ENCODE results near the gene INPP5D. TPM values are rescaled to one million over a fixed set of nuclear protein-coding genes. Genes with fewer than 3 reads are reported as not detected.

Gene INPP5D
- total and polyA plus RNA-seq, 2 of the 13 experiments (the other 11 are each of a cell fraction or from before 2014, with no cell fraction given): 16.7 to 18.0 TPM

GRCh38 chr2:233084488-233084887, 24.3 kb downstream of the INPP5D start (continued):
- TF ChIP-seq, protein P1, sequence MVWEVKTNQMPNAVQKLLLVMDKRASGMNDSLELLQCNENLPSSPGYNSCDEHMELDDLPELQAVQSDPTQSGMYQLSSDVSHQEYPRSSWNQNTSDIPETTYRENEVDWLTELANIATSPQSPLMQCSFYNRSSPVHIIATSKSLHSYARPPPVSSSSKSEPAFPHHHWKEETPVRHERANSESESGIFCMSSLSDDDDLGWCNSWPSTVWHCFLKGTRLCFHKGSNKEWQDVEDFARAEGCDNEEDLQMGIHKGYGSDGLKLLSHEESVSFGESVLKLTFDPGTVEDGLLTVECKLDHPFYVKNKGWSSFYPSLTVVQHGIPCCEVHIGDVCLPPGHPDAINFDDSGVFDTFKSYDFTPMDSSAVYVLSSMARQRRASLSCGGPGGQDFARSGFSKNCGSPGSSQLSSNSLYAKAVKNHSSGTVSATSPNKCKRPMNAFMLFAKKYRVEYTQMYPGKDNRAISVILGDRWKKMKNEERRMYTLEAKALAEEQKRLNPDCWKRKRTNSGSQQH (CRISPR knock-in tag; IDR thresholded peaks at IDR 0.05; ENCODE audit: low read depth): no peak
- TF ChIP-seq ZFP82 (CRISPR knock-in tag; IDR thresholded peaks at IDR 0.05; ENCODE audit: borderline replicate concordance) (0 out of 2 replicates have a peak, but pooled peaks have one; percentile 54), MTERF4 (CRISPR knock-in tag; IDR thresholded peaks at IDR 0.05) (no peak), SOX5 (CRISPR knock-in tag; IDR thresholded peaks at IDR 0.05; ENCODE audit: borderline replicate concordance) (peak; percentile 63; the same call in 1 of the 2 replicates), SOX13 (IDR thresholded peaks at IDR 0.05) (no peak), SOX13 (CRISPR knock-in tag; conservative IDR thresholded peaks at IDR 0.05 in 1 of 2, IDR thresholded peaks at IDR 0.05 in 1 of 2) (peak in 1 of 2 experiments; percentile 61; a peak in 2 of 4 replicates), CEBPG (CRISPR knock-in tag; IDR thresholded peaks at IDR 0.05) (peak; percentile 48; the same call in 1 of the 2 replicates), SIN3B (IDR thresholded peaks at IDR 0.05; ENCODE audit: low read length) (no peak), XRCC5 (optimal IDR thresholded peaks at IDR 0.05; ENCODE audit: low read length) (no peak), FOSL1 (CRISPR knock-in tag; IDR thresholded peaks at IDR 0.05; ENCODE audit: borderline replicate concordance) (no peak), ZNF670 (CRISPR knock-in tag; IDR thresholded peaks at IDR 0.05; ENCODE audit: borderline replicate concordance) (0 out of 2 replicates have a peak, but pooled peaks have one; percentile 24), FOXK1 (CRISPR knock-in tag; IDR thresholded peaks at IDR 0.05; ENCODE audit: borderline replicate concordance, low read depth) (no peak), ZNF839 (CRISPR knock-in tag; IDR thresholded peaks at IDR 0.05; ENCODE audit: borderline replicate concordance) (no peak), ZBTB38 (CRISPR knock-in tag; IDR thresholded peaks at IDR 0.05) (peak; percentile 65), NCOA1 (CRISPR knock-in tag; IDR thresholded peaks at IDR 0.05) (0 out of 2 replicates have a peak, but pooled peaks have one; percentile 7), CEBPB (IDR thresholded peaks at IDR 0.05; ENCODE audit: borderline replicate concordance, low read depth, low read length) (peak; percentile 65; the same call in 1 of the 2 replicates), ETV5 (CRISPR knock-in tag; IDR thresholded peaks at IDR 0.05; ENCODE audit: borderline replicate concordance) (peak; percentile 63; the same call in 1 of the 2 replicates), ZFP90 (CRISPR knock-in tag; IDR thresholded peaks at IDR 0.05; ENCODE audit: borderline replicate concordance) (no peak), NRL (CRISPR knock-in tag; IDR thresholded peaks at IDR 0.05; ENCODE audit: borderline replicate concordance) (peak; percentile 36; the same call in 1 of the 2 replicates)
- TF ChIP-seq, protein P2, sequence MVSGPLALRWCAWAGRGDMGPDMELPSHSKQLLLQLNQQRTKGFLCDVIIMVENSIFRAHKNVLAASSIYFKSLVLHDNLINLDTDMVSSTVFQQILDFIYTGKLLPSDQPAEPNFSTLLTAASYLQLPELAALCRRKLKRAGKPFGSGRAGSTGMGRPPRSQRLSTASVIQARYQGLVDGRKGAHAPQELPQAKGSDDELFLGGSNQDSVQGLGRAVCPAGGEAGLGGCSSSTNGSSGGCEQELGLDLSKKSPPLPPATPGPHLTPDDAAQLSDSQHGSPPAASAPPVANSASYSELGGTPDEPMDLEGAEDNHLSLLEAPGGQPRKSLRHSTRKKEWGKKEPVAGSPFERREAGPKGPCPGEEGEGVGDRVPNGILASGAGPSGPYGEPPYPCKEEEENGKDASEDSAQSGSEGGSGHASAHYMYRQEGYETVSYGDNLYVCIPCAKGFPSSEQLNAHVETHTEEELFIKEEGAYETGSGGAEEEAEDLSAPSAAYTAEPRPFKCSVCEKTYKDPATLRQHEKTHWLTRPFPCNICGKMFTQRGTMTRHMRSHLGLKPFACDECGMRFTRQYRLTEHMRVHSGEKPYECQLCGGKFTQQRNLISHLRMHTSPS (CRISPR knock-in tag; IDR thresholded peaks at IDR 0.05; ENCODE audit: low read depth): peak; percentile 80; the same call in 1 of the 2 replicates
- TF ChIP-seq, protein P3, sequence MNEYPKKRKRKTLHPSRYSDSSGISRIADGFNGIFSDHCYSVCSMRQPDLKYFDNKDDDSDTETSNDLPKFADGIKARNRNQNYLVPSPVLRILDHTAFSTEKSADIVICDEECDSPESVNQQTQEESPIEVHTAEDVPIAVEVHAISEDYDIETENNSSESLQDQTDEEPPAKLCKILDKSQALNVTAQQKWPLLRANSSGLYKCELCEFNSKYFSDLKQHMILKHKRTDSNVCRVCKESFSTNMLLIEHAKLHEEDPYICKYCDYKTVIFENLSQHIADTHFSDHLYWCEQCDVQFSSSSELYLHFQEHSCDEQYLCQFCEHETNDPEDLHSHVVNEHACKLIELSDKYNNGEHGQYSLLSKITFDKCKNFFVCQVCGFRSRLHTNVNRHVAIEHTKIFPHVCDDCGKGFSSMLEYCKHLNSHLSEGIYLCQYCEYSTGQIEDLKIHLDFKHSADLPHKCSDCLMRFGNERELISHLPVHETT (CRISPR knock-in tag; conservative IDR thresholded peaks at IDR 0.05): no peak
- TF ChIP-seq, protein P4, sequence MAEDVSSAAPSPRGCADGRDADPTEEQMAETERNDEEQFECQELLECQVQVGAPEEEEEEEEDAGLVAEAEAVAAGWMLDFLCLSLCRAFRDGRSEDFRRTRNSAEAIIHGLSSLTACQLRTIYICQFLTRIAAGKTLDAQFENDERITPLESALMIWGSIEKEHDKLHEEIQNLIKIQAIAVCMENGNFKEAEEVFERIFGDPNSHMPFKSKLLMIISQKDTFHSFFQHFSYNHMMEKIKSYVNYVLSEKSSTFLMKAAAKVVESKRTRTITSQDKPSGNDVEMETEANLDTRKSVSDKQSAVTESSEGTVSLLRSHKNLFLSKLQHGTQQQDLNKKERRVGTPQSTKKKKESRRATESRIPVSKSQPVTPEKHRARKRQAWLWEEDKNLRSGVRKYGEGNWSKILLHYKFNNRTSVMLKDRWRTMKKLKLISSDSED (CRISPR knock-in tag; IDR thresholded peaks at IDR 0.05): no peak
